HG03039 (cell line): Measurements from ENCODE around the gene ERC1.

Source experiments
- ATAC-seq: cut with Tn5 transposase; IDR thresholded peaks from one replicate; pipeline ENCODE4 v1.9.1; 2021; ENCODE audit warnings: mild to moderate bottlenecking, moderate library complexity; ENCODE audit not compliant: unreplicated experiment

Gene ERC1

GRCh38 chr12:990661-991349 lies at the start of gene ERC1:
Gene ERC1, plus strand, starts transcription at chr12:991223. Its CDS starts 36,681 bp downstream, at chr12:1027904.
- ATAC-seq = peak; percentile 77

DNA sequence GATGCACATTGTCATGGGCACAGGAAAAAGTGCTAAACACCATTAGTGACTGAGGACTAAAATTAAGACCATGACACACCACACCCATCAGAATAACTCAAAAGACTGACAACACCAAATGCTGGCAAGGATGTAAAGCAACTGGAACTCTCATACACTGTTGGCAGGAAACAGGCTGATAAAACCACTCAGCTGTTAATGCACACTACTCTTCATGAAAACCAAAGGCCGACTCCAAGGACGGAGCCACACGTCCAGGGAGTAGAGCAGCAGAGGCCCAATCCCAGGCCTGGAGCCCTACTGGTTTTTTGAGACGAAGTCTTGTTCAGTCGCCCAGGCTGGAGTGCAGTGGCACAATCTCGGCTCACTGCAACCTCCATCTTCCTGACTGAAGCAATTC lies 48.0 kb upstream of the ERC1 start:
- ATAC-seq = no peak

DNA sequence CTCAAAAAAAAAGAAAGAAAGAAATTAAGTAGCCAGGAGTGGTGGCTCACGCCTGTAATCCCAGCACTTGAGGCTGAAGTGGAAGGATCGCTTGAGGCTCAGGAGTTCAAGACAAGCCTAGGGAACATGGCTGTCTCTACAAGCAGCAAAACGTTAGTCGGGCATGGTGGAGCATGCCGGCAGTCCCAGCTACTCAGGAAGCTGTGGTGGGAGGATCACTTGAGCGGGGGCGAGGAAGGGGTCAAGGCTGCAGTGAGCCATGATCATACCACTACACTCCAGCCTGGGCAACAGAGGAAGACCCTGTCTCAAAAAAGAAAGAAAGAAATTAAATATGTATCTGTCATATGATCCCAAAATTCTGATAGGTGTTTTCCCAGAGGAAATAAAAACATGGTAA lies 46.8 kb upstream of the ERC1 start:
- no peak for ATAC-seq

DNA sequence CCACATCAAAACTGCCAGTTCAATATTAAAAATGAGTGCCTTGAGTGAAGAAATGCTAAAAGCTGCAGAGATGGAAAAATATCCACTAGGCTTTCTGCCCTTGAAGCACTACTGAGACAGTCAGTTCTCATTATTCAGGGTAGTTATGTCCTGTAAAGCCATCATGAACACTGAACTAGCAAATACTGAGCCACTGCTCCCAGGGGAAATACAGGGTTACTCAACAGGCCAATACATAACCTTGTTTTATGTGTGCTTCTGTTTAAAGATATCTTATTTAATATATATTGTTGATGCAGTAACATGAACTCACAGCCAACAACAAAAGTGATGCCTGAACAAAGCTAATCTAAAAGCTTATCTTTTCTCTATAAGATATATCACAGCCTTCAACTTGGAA lies 44.8 kb upstream of the ERC1 start:
- no peak for ATAC-seq

DNA sequence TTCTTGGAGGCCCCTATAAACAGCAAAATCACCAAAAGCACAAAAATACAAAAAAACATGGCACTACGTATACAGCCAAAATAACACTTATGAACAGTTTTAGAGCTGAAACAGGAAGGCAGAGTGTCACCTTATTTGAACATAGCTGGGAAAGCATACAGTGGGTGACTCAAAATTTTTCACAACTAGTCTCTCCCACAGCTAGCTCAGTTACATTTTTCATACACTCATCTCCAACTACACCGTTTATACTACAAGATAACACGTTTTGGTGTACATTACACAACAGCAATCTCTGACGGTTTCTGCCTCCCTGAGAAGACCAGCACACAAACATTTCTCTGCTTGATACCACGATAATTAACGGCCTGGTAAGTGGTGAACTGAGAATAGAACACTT lies 44.4 kb upstream of the ERC1 start:
- no peak for ATAC-seq

DNA sequence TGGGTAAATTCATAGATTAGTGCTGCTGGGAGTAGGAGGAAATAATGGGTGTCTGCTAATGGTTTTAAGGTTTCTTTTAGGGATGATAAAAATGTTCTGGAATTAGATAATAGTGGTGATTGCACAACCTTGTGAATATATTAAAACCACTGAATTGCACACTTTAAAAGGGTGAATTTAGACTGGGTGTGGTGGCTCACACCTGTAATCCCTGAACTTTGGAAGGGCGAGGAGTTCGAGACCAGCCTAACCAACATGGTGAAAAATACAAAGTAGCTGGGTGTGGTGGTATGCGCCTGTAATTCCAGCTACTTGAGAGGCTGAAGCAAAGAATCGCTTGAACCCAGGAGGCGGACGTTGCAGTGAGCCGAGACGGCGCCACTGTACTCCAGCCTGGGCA lies 42.8 kb upstream of the ERC1 start:
- ATAC-seq = no peak

DNA sequence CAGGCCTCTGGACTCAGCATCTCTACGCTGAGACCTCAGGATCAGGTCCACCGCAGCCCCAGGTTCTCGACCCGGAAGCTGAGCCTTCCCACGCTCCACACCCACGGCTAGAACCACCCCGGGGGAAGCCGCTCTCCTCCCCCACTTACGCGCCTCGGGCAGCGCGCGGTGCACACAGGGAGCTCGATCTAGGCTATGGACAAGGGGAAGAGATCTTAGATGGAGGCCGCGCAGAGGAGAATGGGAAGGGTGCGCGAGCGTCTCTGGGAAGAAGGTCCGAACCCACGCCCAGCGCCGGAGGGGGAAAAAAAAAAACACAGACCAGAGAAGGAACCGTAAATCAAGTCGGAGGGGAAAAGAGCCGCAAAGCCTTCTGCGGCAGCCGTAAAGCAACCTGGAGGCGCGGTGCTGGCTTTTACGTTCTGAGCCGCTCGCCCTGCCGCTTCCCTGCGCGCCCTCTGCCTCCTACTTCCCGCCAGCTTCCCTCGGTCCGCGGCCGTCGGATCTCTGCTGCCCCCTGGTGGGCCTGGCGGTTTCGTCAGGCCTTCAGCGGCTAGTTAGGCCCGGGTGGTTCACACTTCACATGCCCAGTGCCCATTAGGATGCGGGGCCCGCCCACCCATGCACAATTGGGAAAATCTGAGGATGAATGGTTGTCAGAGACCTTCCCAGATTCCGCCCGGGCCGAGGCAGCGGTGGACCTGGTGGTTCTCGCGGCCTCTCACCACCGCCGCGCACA lies 41.4 kb upstream of the ERC1 start, which contains the start of gene RAD52:
RAD52 (minus strand) TSS at position 242 of the 739 bp plus-strand sequence. CDS start 16,636 bp downstream, outside the sequence.
- ATAC-seq = peak; percentile 78

DNA sequence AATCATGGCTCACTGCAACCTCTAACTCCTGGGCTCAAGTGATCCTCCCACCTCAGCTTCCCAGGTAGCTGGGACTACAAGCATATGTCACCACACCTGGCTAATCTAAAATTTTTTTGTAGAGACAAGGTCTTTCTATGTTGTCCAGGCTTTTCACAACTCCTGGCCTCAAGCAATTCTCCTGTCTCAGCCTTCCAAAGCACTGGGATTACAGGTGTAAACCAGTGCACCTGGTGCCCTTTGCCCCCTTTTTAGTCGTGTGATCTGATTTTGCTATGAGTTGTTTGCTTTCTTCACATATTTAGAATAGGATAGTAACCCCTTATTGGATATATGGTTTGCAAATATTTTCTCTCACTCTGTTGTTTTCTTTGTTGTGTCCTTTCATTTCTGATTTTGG lies 39.8 kb upstream of the ERC1 start:
- no peak for ATAC-seq

- no peak for ATAC-seq
Observed at GRCh38 chr12:953776-954175, 37.2 kb upstream of the ERC1 start.

DNA sequence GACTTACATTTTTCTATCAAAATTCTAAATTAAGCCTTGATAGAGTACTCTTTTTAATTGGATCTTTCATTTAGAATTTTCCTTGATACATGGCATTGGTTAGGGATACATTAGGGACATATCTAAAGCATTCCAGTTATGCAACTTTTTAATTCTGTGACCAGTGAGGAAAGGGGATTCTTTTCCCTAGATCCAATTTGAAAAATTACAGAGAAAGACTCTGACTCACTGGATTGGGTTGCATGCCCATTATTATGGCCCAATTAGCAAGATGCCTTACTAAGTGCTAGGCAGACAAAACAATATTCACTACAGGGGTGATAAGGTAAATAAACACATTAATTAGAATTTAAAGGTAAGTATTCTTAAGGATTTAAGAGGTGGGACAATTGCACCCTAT lies 36.3 kb upstream of the ERC1 start:
- no peak for ATAC-seq

DNA sequence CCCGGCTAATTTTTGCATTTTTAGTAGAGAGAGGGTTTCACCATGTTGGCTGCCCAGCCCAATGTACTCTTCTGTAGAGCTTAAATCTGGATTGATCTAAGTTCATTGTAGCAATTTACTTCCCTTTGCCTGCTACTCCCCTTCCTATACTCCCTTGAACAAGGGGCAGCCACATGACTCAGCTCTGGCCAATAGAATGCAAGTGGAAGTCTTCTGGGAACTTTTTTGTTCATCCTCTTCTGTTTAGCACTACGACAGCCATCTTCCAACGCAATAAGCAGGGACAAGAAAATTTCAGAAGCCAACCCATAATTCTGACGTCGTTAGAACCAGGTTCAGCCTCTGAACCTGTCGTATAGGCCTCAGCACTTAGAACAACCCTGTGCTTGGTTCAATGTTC lies 35.1 kb upstream of the ERC1 start:
- ATAC-seq = no peak

GRCh38 chr12:958588-959123 lies 32.4 kb upstream of the ERC1 start:
- no peak for ATAC-seq

- ATAC-seq = no peak
Observed at GRCh38 chr12:966724-967123, 24.3 kb upstream of the ERC1 start.

DNA sequence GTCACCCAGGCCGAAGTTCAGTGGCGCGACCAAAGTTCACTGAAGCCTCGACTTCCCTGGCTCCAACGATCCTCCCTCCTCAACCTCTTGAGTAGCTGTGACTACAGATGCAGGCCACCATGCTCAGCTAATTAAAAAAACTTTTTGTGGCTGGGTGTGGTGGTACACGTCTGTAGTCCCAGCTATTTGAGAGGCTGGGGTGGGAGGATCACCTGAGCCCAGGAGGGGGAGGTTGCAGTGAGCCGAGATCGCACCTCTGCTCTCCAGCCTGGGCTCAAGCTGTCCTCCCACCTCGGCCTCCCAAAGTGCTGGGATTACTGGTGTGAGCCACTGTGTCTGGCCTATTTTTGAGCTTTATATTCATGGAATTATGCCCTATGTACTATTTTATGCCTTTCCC lies 23.4 kb upstream of the ERC1 start:
- ATAC-seq = no peak

DNA sequence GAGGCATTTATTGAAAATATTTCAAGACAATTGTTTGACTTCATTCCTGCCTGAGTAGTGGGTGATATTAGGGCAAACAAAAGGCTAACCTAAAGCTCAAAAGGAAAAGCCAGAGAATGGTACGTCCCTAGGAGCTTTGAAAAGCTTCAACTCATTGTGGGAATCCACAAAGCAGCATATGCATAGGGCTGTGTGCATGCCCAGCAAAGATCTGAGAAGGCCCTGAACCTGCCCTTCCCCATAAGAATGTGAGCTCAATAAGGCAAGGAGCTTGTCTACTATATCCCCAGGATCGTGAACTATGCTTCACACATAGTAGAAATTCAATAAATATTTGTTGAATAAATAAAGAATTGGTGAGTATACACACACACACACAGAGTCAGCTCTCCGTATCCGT lies 22.5 kb upstream of the ERC1 start:
- ATAC-seq = no peak

DNA sequence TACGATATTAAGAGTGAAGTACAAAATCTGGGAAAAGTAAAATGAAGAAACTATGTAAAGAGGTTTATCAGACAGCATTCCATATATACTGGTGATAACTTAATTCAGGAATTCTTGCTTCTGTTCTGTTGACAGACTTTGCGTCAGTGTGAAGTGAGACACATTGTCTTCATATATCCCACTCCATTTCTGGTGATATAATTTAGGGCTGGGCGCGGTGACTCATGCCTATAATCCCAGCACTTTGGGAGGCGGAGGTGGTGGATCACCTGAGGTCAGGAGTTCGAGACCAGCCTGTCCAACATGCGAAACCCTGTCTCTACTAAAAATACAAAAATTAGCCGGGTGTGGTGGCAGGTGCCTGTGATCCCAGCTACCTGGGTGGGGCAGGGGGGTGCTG lies 21.2 kb upstream of the ERC1 start:
- no peak for ATAC-seq

- ATAC-seq = no peak
Observed at GRCh38 chr12:971991-972390, 19.0 kb upstream of the ERC1 start.

- no peak for ATAC-seq
Observed at GRCh38 chr12:974271-974862, 16.7 kb upstream of the ERC1 start.

DNA sequence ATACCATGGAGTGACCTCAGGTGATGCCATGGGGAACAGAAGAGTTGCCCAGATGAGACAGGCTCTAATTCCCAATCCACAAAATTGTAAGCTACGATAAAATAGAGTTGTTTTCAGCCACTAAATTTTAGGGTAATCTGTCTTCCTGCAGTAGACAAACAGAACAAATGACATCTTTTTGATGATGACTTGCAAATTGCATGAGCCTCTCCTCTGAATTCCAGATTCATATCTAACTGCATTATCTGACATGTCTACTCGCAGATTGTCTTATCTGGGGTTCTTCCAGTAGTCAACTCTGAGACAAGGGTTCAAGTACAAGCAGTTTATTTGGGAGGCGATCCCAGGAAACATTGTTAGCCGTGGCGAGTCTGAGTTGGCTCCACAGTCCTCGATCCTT lies 14.4 kb upstream of the ERC1 start:
- ATAC-seq = no peak

- ATAC-seq = no peak
Observed at GRCh38 chr12:977156-977555, 13.9 kb upstream of the ERC1 start.

DNA sequence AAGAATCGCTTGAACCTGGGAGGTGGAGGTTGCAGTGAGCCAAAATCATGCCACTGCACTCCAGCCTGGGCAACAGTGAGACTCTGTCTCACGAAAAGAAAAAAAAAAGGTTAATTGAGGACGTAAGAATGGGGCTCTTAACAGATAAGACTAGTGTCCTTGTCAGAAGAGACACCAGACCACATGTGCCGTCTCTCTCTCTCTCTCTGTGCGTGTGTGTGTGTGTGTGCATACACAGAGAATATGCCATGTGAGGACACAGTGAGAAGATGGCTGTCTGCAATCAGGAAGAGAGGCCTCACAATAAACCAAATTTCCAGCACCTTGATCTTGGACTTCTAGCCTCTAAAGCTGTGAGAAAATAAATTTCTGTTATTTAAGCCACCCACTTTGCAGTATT lies 11.7 kb upstream of the ERC1 start:
- no peak for ATAC-seq
